ENCODE results near the gene TBC1D7.

TBC1D7 gene

GRCh38 chr6:13357551-13358075 is 29.3 kb upstream of the TBC1D7 start:
- H3K27ac ChIP-seq (ENCODE audit: low read depth in 2 of 2, low read length in 2 of 2), result no peak overlapping the region
- H3K36me3 ChIP-seq (ENCODE audit: control insufficient read depth in 2 of 2, insufficient read depth in 2 of 2, low read length in 2 of 2), result peaks cover 0 to 1% of the 10 kb centered on the region in 2 donors
- H3K4me1 ChIP-seq (ENCODE audit: control insufficient read depth in 2 of 2, insufficient read depth in 2 of 2, low read length in 2 of 2), result peaks cover 6 to 7% of the 10 kb centered on the region in 2 donors
- H3K4me3 ChIP-seq (ENCODE audit: low read length in 2 of 2), result no peak overlapping the region
- H3K9ac ChIP-seq (ENCODE audit: low read depth in 1 of 2, low read length in 2 of 2), result no peak overlapping the region
- no peaks in the 10 kb centered on the region for H3K27me3 ChIP-seq (ENCODE audit: control insufficient read depth in 2 of 2, insufficient read depth in 2 of 2, low read length in 2 of 2)
- no peaks in the 10 kb centered on the region for H3K9me3 ChIP-seq (ENCODE audit: control insufficient read depth in 2 of 2, low read length in 2 of 2)

DNA sequence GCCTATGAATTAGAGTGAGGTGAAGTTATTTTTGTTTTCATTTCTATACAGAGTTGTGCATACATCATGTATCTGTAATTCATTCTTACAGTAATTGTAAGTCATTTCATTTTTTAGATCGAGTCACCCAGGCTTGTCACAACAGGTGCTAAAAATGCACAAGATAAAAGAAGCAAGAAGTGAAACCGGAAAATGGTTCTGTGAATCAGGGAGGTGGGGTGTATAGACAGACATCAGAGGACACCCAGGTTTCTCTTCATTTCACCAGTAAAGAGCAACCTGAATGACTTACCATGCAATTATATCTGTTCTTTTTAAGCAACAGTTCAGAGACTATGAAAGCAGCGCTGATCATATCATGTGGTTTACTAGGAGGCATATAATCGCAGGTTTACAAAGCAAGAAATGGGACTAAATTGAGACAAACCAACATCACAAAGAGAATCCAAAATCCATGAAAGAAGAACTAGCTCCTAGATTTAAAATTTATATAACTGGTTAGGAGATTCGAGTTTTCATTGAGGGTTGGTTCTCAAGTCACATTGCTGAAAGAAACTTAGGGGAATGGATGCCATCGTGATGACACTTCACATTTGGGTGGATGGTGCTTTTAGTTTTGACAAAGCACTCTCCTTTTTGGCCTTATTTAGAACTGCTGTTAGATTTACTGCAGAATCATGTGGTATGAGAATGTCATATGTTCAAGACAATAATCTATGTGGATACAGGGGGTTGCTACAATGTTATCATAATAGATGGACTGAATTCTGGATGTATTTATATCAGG is 27.9 kb upstream of the TBC1D7 start:
- no peak overlapping the region for H3K4me3 ChIP-seq (ENCODE audit: low read length in 2 of 2)

GRCh38 chr6:13355043-13355945 is 27.0 kb upstream of the TBC1D7 start:
- Histone ChIP-seq H3K27ac (ENCODE audit: low read depth in 2 of 2, low read length in 2 of 2) (peak overlapping the region; percentile 48 to 57), H3K27me3 (ENCODE audit: control insufficient read depth in 2 of 2, insufficient read depth in 2 of 2, low read length in 2 of 2) (no peaks in the 10 kb centered on the region), H3K4me3 (ENCODE audit: low read length in 2 of 2) (no peak overlapping the region), H3K36me3 (ENCODE audit: control insufficient read depth in 2 of 2, insufficient read depth in 2 of 2, low read length in 2 of 2) (no peaks in the 10 kb centered on the region), H3K9me3 (ENCODE audit: control insufficient read depth in 2 of 2, low read length in 2 of 2) (no peaks in the 10 kb centered on the region), H3K9ac (ENCODE audit: low read depth in 1 of 2, low read length in 2 of 2) (no peak overlapping the region), H3K4me1 (ENCODE audit: control insufficient read depth in 2 of 2, insufficient read depth in 2 of 2, low read length in 2 of 2) (peaks cover 6 to 7% of the 10 kb centered on the region in 2 donors)

More for the DNA sequence above, 27.9 kb upstream of the TBC1D7 start:
- H3K9me3 ChIP-seq (ENCODE audit: control insufficient read depth in 2 of 2, low read length in 2 of 2), result no peaks in the 10 kb centered on the region
- no peak overlapping the region for H3K9ac ChIP-seq (ENCODE audit: low read depth in 1 of 2, low read length in 2 of 2)
- H3K4me1 ChIP-seq (ENCODE audit: control insufficient read depth in 2 of 2, insufficient read depth in 2 of 2, low read length in 2 of 2), result peaks cover 6 to 7% of the 10 kb centered on the region in 2 donors
- H3K27me3 ChIP-seq (ENCODE audit: control insufficient read depth in 2 of 2, insufficient read depth in 2 of 2, low read length in 2 of 2), result no peaks in the 10 kb centered on the region
- H3K36me3 ChIP-seq (ENCODE audit: control insufficient read depth in 2 of 2, insufficient read depth in 2 of 2, low read length in 2 of 2), result no peaks in the 10 kb centered on the region
- H3K27ac ChIP-seq (ENCODE audit: low read depth in 2 of 2, low read length in 2 of 2), result peak overlapping the region in 1 of 2 donors; percentile 6

DNA sequence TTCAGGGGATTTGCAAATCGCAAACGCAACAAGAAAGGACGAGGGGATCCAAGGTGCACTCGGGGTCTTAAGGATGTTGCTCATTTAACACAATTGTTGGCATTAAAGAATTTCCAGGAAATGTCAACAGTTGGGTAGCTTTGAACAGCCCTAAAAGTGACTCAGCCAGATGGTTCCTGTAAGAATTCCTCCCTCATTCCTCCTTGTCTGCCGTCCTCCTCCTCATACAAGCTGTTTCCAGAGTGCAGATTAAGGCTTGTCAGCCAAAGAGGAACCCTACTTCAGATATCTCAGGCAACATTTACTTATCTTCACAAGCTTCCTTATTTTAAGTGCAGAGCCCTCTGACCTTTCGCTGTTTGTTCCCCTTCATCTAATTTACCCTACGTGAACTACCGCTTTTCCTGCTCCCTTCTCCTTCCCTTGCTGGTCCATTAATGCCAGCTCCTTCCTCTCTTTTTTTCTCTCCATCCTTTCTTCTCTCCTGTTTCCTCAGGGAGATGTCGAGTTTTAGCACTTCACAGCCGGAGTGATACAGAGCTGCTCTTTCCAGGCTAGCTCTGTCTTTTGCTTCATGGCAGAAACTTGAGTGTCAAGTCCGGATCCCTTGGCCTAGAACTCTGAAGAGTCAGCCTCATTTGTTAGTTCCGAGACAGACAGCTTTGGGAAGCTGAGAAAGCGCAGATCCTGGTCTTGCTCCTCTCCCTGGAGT is 26.1 kb upstream of the TBC1D7 start:
- H3K27me3 ChIP-seq (ENCODE audit: control insufficient read depth in 2 of 2, insufficient read depth in 2 of 2, low read length in 2 of 2), result no peaks in the 10 kb centered on the region
- no peak overlapping the region for H3K4me3 ChIP-seq (ENCODE audit: low read length in 2 of 2)
- peak overlapping the region; percentile 48 to 57 for H3K27ac ChIP-seq (ENCODE audit: low read depth in 2 of 2, low read length in 2 of 2)
- no peaks in the 10 kb centered on the region for H3K9me3 ChIP-seq (ENCODE audit: control insufficient read depth in 2 of 2, low read length in 2 of 2)
- H3K9ac ChIP-seq (ENCODE audit: low read depth in 1 of 2, low read length in 2 of 2), result no peak overlapping the region
- no peaks in the 10 kb centered on the region for H3K36me3 ChIP-seq (ENCODE audit: control insufficient read depth in 2 of 2, insufficient read depth in 2 of 2, low read length in 2 of 2)
- peaks cover 6 to 7% of the 10 kb centered on the region in 2 donors for H3K4me1 ChIP-seq (ENCODE audit: control insufficient read depth in 2 of 2, insufficient read depth in 2 of 2, low read length in 2 of 2)

GRCh38 chr6:13352165-13352564 is 23.8 kb upstream of the TBC1D7 start:
- Histone ChIP-seq H3K27me3 (ENCODE audit: control insufficient read depth in 2 of 2, insufficient read depth in 2 of 2, low read length in 2 of 2) (no peaks in the 10 kb centered on the region), H3K9me3 (ENCODE audit: control insufficient read depth in 2 of 2, low read length in 2 of 2) (no peaks in the 10 kb centered on the region), H3K9ac (ENCODE audit: low read depth in 1 of 2, low read length in 2 of 2) (no peak overlapping the region), H3K36me3 (ENCODE audit: control insufficient read depth in 2 of 2, insufficient read depth in 2 of 2, low read length in 2 of 2) (no peaks in the 10 kb centered on the region), H3K27ac (ENCODE audit: low read depth in 2 of 2, low read length in 2 of 2) (no peak overlapping the region), H3K4me3 (ENCODE audit: low read length in 2 of 2) (no peak overlapping the region), H3K4me1 (ENCODE audit: control insufficient read depth in 2 of 2, insufficient read depth in 2 of 2, low read length in 2 of 2) (peaks cover 6 to 7% of the 10 kb centered on the region in 2 donors)

GRCh38 chr6:13351271-13351670 is 22.9 kb upstream of the TBC1D7 start:
- Histone ChIP-seq H3K27me3 (ENCODE audit: control insufficient read depth in 2 of 2, insufficient read depth in 2 of 2, low read length in 2 of 2) (no peaks in the 10 kb centered on the region), H3K9ac (ENCODE audit: low read depth in 1 of 2, low read length in 2 of 2) (no peak overlapping the region), H3K36me3 (ENCODE audit: control insufficient read depth in 2 of 2, insufficient read depth in 2 of 2, low read length in 2 of 2) (no peaks in the 10 kb centered on the region), H3K4me3 (ENCODE audit: low read length in 2 of 2) (no peak overlapping the region), H3K27ac (ENCODE audit: low read depth in 2 of 2, low read length in 2 of 2) (no peak overlapping the region), H3K4me1 (ENCODE audit: control insufficient read depth in 2 of 2, insufficient read depth in 2 of 2, low read length in 2 of 2) (peaks cover 6 to 7% of the 10 kb centered on the region in 2 donors), H3K9me3 (ENCODE audit: control insufficient read depth in 2 of 2, low read length in 2 of 2) (no peaks in the 10 kb centered on the region)

GRCh38 chr6:13349811-13350506 is 21.6 kb upstream of the TBC1D7 start:
- Histone ChIP-seq H3K36me3 (ENCODE audit: control insufficient read depth in 2 of 2, insufficient read depth in 2 of 2, low read length in 2 of 2) (no peaks in the 10 kb centered on the region), H3K27me3 (ENCODE audit: control insufficient read depth in 2 of 2, insufficient read depth in 2 of 2, low read length in 2 of 2) (no peaks in the 10 kb centered on the region), H3K4me3 (ENCODE audit: low read length in 2 of 2) (no peak overlapping the region), H3K9me3 (ENCODE audit: control insufficient read depth in 2 of 2, low read length in 2 of 2) (no peaks in the 10 kb centered on the region), H3K4me1 (ENCODE audit: control insufficient read depth in 2 of 2, insufficient read depth in 2 of 2, low read length in 2 of 2) (peaks cover 4% of the 10 kb centered on the region in 2 donors), H3K9ac (ENCODE audit: low read depth in 1 of 2, low read length in 2 of 2) (no peak overlapping the region), H3K27ac (ENCODE audit: low read depth in 2 of 2, low read length in 2 of 2) (no peak overlapping the region)

DNA sequence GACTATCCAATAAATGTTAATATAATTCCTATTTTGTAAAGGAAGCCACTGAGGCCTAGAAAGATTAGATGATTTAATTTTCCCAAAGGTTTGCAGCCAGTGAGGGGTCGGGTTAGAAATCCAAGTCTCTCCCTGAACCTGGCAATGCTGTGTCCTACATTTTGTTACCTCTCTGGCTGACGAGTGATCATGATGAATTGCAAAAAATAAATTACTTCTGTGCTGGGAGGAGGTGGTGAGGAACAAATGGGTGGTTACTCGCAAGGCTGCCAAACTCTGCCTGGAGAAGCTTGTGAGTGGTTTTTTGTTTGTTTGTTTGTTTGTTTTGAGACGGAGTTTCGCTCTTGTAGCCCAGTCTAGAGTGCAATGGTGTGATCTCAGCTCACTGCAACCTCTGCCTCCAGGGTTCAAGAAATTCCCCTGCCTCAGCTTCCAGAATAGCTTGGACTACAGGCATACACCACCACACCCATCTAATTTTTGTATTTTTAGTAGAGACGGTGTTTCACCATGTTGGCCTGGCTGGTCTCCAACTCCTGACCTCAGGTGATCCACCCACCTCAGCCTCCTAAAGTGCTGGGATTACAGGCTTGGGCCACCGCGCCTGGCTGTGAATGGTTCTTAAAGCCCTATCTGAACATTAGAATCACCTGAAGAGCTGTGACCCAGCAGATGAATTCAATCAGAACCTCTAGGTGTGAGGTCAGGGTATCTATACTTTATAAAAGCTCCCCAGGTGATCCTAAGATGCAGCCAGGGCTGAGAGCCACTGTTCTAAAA is 20.2 kb upstream of the TBC1D7 start:
- H3K4me1 ChIP-seq (ENCODE audit: control insufficient read depth in 2 of 2, insufficient read depth in 2 of 2, low read length in 2 of 2), result no peaks in the 10 kb centered on the region
- H3K36me3 ChIP-seq (ENCODE audit: control insufficient read depth in 2 of 2, insufficient read depth in 2 of 2, low read length in 2 of 2), result no peaks in the 10 kb centered on the region
- no peak overlapping the region for H3K9ac ChIP-seq (ENCODE audit: low read depth in 1 of 2, low read length in 2 of 2)
- no peaks in the 10 kb centered on the region for H3K9me3 ChIP-seq (ENCODE audit: control insufficient read depth in 2 of 2, low read length in 2 of 2)
- H3K27me3 ChIP-seq (ENCODE audit: control insufficient read depth in 2 of 2, insufficient read depth in 2 of 2, low read length in 2 of 2), result no peaks in the 10 kb centered on the region
- H3K4me3 ChIP-seq (ENCODE audit: low read length in 2 of 2), result no peak overlapping the region
- no peak overlapping the region for H3K27ac ChIP-seq (ENCODE audit: low read depth in 2 of 2, low read length in 2 of 2)

GRCh38 chr6:13346245-13346644 is 17.9 kb upstream of the TBC1D7 start:
- no peak overlapping the region for H3K27ac ChIP-seq (ENCODE audit: low read depth in 2 of 2, low read length in 2 of 2)
- H3K4me1 ChIP-seq (ENCODE audit: control insufficient read depth in 2 of 2, insufficient read depth in 2 of 2, low read length in 2 of 2), result no peaks in the 10 kb centered on the region
- no peaks in the 10 kb centered on the region for H3K9me3 ChIP-seq (ENCODE audit: control insufficient read depth in 2 of 2, low read length in 2 of 2)
- H3K36me3 ChIP-seq (ENCODE audit: control insufficient read depth in 2 of 2, insufficient read depth in 2 of 2, low read length in 2 of 2), result no peaks in the 10 kb centered on the region
- no peak overlapping the region for H3K4me3 ChIP-seq (ENCODE audit: low read length in 2 of 2)
- H3K9ac ChIP-seq (ENCODE audit: low read depth in 1 of 2, low read length in 2 of 2), result no peak overlapping the region
- no peaks in the 10 kb centered on the region for H3K27me3 ChIP-seq (ENCODE audit: control insufficient read depth in 2 of 2, insufficient read depth in 2 of 2, low read length in 2 of 2)

Measured in mucosa of rectum (tissue), 2 donors.